Inferior parietal cortex (tissue), 1 donor: Measurements from ENCODE around the gene ADARB2.

Source experiments
- DNase-seq: peaks from one replicate; pipeline ENCODE4 v3.0.0-alpha.2; 2016; ENCODE audit errors: extremely low spot score

ADARB2 gene

GRCh38 chr10:1736144-1736971 is 967 bp downstream of the ADARB2 start:
- DNase-seq = no peak

- no peak for DNase-seq
Observed at GRCh38 chr10:1735562-1735961, 1.8 kb downstream of the ADARB2 start.

- DNase-seq = no peak
Observed at GRCh38 chr10:1734288-1734687, 3.0 kb downstream of the ADARB2 start.

- no peak for DNase-seq
Observed at GRCh38 chr10:1733720-1734119, 3.6 kb downstream of the ADARB2 start.

GRCh38 chr10:1732564-1732996 is 4.7 kb downstream of the ADARB2 start:
- no peak for DNase-seq

- DNase-seq = no peak
Observed at GRCh38 chr10:1731592-1731991, 5.7 kb downstream of the ADARB2 start.

- no peak for DNase-seq
Observed at GRCh38 chr10:1729751-1730150, 7.6 kb downstream of the ADARB2 start.

- DNase-seq = no peak
Observed at GRCh38 chr10:1726861-1727260, 10.5 kb downstream of the ADARB2 start.

- DNase-seq = no peak
Observed at GRCh38 chr10:1724921-1725488, 12.3 kb downstream of the ADARB2 start.

- DNase-seq = no peak
Observed at GRCh38 chr10:1716839-1717238, 20.5 kb downstream of the ADARB2 start.

- no peak for DNase-seq
Observed at GRCh38 chr10:1715821-1716220, 21.5 kb downstream of the ADARB2 start.

GRCh38 chr10:1712944-1713671 is 24.2 kb downstream of the ADARB2 start:
- DNase-seq = no peak

- no peak for DNase-seq
Observed at GRCh38 chr10:1712314-1712713, 25.0 kb downstream of the ADARB2 start.

- DNase-seq = no peak
Observed at GRCh38 chr10:1709161-1709560, 28.2 kb downstream of the ADARB2 start.

GRCh38 chr10:1708746-1709145 is 28.6 kb downstream of the ADARB2 start:
- DNase-seq = no peak

- no peak for DNase-seq
Observed at GRCh38 chr10:1706711-1707110, 30.6 kb downstream of the ADARB2 start.

GRCh38 chr10:1706256-1706655 is 31.1 kb downstream of the ADARB2 start:
- DNase-seq = no peak

GRCh38 chr10:1698185-1698584 is 39.1 kb downstream of the ADARB2 start:
- DNase-seq = no peak

GRCh38 chr10:1696106-1696505 is 41.2 kb downstream of the ADARB2 start:
- no peak for DNase-seq

- DNase-seq = no peak
Observed at GRCh38 chr10:1690086-1690485, 47.2 kb downstream of the ADARB2 start.

GRCh38 chr10:1688531-1688930 is 48.8 kb downstream of the ADARB2 start:
- DNase-seq = no peak

GRCh38 chr10:1687623-1688150 is 49.6 kb downstream of the ADARB2 start:
- DNase-seq = no peak

GRCh38 chr10:1687190-1687589 is 50.1 kb downstream of the ADARB2 start:
- DNase-seq = no peak
